HG03139 (cell line): ENCODE data around the gene CRLF1.

Source experiments
- ATAC-seq: cut with Tn5 transposase; IDR thresholded peaks from one replicate; pipeline ENCODE4 v1.9.1; 2021; ENCODE audit not compliant: unreplicated experiment

The CRLF1 gene

GRCh38 chr19:18558604-18559003, 48.0 kb downstream of the CRLF1 start:
- no peak for ATAC-seq

GRCh38 chr19:18558202-18558555, 48.4 kb downstream of the CRLF1 start:
- no peak for ATAC-seq

DNA sequence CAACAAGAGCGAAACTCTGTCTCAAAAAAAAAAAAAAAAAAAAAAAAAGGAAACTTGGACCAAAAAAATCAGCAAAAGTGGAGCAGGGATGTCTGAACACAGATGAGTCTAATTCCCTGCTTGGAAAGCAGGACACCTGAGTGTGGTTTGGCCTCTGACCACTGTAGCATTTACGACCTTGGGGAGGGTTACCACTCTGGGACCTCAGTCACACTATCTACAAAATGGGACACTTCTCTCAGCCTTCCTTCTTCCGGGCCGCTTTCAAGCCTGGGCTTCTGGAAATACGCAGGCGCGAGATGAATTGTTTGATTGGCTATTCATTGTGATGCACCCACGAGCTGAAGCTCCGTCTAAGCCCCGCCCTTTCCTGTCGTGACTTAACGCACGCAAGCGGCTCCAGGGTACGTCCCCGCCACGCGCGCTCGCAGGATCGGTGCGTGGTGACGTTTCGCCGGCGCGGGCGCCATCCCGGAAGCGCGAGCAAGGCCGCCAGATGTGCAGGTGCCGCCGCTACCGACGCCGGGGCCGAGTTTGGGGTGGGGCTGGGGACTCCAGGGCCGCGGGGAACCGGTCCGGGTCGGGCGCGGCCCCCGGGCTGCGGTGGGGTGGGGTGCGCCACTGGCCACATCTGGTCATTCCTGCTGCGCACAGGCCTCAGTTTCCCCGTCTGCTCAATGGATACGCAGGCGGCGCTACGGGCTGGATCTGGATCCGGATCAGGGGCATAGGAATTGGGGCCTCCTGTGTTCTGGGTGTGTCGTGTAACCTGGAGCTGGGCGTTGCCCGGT, 49.0 kb downstream of the CRLF1 start, which contains the start of gene KXD1:
KXD1 (plus strand) TSS at position 460 of the 791 bp plus-strand sequence. CDS start 4,187 bp downstream, outside the sequence.
- ATAC-seq = peak; percentile 80

DNA sequence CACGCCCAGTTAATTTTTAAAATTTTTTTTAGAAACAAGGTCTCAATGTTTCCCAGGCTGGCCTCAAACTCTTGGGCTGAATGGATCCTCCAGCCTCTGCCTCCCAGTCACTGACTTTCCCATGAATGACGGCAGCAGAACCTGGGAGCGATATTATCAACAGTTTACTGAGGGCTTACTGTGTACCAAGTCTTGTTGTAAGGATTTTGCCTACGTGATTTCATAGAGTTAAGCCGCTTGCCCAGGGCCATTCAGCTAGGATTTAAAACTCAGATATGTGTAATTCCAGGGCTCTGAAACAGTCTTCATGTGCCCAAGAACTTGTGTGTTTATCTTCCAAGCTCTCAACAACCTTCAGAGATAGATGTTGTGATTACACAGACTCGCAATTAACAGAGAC, 55.0 kb downstream of the CRLF1 start:
- ATAC-seq = no peak

DNA sequence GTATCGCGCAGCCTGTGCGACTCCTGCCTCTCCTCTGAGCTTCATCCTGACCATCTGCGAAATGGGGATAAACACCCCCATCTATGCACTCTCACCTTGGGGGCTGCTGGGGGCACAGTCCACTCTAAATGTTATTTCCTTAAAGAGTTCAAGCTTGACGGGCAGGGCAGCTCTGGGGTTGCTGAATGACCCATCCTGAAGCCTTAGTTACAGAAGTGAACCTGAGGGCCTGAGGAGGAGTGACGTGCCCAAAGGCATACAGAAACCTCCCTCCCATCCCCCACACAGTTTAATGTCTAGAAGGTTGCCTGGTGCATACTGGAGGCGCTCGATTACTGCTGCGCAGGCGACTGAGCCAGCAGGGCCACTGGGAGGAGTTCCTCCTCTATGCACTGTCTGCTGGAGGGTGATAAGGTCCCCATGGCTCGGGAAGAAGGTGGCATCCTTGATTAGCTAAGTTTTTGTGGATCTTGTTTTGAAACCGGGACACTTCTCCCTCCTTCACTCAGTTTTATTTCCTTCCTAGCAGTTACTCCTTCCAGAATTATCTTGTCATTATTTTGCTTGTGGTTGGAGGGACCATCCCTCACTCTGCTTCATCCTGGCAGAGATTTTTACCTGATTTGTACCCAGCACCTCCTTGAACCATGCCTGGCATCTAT, 62.7 kb downstream of the CRLF1 start:
- ATAC-seq = peak; percentile 37
